ENCODE data around the gene ARPC5L. TPM values are rescaled to one million over a fixed set of nuclear protein-coding genes. Genes with fewer than 3 reads are reported as not detected.
"Not testable (repeated sequence)": the region's sequence is repeated elsewhere in the genome, so short reads cannot be mapped to it uniquely, and the experiment has no call there.

Gene ARPC5L
- total RNA-seq, 1 experiment from 2014 or later: 62.0 TPM

DNA sequence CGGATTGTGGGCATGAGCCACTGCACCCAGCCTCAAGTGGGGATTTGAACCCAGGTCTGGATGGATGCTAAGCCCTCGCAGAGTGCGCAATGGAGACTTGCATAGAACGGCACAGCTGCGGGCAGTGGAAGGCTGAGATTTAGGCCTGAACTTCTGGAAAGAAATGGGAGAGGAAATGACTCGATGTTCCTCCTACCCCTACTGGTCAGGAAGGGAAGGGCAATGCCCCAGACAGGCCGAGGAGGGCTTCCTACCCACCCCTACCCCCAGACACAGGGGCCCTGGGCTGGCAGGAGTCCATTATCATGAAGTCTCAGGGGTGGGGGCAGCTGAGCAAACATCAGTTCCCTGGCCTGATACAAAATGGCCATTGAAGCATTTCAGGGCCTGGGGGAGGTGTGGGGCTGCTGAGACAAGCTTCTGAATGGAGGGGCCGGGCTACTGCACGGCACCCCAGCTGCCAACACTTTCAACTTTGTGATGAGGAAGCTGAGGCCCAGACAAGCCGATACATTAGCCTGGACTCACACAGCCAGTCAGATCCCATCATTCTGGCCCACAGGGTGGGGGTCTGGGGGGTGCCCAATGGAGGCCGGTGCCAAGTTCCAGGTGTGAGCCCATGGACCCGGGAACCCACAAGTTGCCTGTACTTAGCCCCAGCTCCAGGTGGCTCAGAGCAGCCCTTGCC lies 22.2 kb upstream of the ARPC5L start:
- DNase-seq (ENCODE audit: extremely low read depth, low read depth): no peak

DNA sequence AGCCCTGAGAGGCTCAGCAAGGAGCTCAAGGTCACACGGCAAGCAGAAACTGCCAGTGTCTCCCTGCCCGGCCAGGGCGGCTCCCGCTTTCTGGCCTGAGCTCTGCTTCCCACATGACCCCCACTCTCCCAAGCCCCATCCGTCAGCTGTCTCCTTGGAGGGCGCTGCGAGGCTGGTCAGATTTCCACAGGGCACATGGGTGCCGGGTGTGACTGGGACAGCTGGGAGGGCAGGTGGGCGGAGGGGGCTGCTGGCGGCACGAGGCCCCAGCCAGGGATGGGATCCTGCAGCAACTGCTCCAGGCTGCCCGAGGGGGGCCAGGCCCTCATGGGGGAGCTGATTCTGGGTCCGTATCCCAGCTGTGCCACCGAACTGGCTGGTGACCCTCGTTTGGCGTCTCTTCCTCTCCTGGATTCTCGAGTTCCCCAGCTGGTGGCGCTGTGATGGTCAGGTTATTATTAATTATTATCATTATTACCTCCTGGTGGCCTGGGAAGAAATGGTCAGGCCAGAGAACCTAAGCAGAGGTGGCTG lies 21.6 kb upstream of the ARPC5L start:
- DNase-seq (ENCODE audit: extremely low read depth, low read depth): no peak

DNA sequence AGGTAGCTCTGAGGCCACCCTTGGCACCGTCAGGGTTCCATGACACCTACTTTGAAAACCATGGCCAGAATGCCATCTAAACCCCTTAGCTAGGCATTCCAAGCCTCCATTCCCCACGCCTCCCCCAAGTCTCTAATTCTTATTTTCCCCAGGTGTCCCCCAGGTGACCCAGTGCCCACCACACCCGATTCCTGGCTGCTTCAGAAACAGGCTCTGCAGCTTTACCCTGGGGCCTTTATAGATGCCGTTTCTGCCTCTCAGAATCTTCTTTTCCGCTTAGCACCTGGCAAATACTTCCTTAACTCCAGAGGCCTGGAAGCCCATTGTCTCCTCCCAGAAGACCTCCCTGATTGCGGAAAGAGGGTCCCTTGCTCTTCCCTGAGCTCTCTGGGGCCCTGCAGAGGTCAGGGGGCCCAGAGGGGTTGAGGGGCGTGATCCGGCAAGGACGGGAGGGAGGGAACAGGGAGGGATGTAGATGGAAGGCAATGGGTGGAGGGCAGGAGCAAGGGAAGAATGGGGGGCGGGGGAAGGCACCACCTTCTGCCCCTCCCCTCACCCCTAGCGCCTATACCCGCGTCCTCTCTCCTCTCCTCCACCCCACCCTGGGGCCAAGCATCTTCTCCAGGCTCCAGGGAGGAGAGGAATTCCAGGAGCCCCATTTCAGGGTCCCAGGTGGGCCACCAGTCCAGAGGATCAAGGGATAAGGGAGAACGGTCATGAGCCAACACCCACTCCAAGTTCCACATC lies 20.7 kb upstream of the ARPC5L start:
- no peak for DNase-seq (ENCODE audit: extremely low read depth, low read depth)

DNA sequence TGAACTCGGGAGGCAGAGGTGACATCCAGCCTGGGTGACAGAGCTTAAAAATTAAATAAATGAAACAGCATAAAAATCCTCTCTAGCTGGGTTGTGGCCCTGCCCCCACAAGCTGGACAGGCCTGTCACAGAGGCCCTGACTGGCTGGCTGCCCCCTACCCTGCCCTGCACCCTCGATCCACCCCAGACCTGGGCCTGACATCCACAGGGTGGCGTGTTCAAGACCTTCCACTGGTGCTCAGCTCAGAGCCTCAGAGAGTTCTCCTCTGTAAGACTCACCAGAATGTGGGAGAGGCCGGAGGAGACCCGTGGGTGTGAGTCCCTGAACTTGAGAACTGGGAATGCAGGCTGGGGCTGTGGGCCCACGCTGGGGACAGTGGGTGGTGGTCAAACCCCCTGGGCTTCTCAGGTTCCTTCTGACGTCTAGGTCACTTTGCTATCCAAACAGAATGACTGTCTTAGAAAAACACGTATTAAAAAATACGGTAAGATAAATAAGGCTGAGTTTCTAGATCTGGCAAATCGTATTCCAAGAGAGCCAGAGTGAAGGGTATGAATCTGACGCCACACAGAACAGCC lies 18.4 kb upstream of the ARPC5L start:
- no peak for DNase-seq (ENCODE audit: extremely low read depth, low read depth)

DNA sequence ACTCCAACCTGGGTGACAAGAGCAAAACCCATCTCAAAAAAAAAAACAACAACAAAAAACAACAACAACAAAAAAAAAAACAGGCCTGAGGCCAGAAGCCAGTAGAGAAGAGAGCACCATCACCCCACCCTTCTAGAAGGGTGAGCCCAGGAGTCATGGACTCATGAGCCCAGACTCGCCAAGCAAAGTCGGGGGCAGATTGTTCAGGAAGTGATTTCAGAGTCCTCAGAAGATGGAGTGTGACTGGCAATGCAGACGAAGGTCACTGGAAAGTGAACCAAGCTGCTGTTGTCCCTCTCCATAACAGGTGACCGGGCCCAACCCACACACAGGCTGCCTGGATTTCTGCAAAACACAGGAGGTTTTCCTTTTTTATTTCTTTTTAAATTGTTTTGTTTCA lies 17.6 kb upstream of the ARPC5L start:
- DNase-seq (ENCODE audit: extremely low read depth, low read depth): no peak

DNA sequence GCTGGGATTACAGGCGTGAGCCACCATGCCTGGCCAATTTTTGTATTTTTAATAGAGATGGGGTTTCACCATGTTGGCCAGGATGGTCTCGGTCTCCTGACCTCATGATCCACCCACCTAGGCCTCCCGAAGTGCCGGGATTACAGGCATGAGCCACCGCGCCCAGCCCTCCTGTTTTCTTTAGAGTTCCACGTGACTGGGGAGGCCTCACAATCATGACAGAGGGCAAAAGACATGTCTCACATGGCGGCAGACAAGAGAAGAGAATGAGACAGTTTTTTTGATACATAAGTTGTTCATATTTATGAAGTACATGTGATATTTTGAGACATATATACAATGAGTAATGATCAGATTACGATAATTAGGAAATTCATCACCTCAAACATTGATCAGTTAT lies 15.5 kb upstream of the ARPC5L start:
- DNase-seq (ENCODE audit: extremely low read depth, low read depth): not testable (repeated sequence)

DNA sequence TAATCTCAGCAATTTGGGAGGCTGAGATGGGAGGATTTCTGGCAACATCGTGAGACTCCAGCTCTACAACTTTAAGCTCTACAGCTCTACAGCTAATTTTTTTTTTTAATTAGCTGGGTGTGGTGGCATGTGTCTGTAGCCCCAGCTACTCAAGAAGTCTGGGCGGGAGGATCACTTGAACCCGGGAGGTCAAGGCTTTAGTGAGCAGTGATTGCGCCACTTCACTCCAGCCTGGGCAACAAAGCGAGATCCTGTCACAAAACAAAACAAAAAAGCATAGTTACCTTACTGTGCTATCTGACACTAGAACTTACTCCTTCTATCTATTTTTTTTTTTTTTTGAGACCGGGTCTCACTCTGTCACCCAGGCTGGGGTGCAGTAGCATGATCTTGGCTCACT lies 15.0 kb upstream of the ARPC5L start:
- no peak for DNase-seq (ENCODE audit: extremely low read depth, low read depth)

DNA sequence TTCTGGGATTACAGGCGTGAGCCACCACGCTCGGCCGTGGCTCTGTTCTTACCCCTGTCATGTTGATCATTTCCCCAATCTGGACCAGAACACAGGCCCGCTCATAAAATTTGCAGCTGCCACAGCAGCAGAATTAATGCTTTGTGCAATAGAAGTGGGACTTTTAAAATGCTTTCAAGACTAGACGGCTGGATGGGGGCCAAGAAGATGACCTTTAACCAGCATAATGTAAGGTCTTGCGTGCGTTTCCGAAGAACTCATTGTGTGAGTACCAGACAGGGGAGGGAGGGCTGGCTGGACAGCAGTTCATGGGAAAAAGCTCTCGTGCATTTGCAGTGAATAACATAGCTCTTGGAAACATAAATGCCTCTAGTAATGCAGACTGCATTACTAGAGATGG lies 12.1 kb upstream of the ARPC5L start:
- peak; percentile 65 for DNase-seq (ENCODE audit: extremely low read depth, low read depth)

DNA sequence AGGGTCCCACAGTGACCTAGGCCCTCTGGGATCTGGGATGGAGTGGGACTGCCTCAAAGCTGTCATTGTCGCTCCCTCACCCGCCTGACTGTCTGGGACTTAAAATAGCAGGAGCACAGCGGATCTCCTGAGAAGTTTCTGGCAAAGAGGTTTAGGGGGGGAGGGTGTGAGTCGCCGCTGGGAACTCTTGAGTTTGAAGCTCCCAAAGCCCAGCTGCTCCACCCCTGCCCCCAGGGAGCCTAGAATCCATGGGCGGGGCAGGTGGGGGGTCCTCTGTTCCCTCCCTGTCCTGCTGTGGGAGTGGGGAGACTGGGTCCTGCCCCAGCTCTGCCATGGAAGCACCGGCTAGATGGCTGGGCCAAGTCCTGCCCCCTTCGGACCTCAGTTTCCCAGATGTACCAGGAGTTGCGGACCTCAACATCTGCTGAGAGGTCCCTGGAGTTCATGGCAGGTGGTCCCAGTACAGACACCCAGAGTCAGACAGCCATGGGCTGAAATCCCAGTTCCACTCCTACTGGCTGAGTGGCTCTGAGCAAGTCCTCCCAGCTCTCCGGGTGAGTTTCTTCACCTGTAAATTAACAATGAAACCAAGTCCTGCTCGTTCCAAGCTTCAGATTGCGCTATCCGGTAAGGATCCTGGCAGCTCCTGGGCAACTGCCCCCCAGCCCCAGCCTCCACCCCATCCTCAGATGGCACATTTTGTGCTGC lies 9.7 kb upstream of the ARPC5L start:
- DNase-seq (ENCODE audit: extremely low read depth, low read depth): no peak

DNA sequence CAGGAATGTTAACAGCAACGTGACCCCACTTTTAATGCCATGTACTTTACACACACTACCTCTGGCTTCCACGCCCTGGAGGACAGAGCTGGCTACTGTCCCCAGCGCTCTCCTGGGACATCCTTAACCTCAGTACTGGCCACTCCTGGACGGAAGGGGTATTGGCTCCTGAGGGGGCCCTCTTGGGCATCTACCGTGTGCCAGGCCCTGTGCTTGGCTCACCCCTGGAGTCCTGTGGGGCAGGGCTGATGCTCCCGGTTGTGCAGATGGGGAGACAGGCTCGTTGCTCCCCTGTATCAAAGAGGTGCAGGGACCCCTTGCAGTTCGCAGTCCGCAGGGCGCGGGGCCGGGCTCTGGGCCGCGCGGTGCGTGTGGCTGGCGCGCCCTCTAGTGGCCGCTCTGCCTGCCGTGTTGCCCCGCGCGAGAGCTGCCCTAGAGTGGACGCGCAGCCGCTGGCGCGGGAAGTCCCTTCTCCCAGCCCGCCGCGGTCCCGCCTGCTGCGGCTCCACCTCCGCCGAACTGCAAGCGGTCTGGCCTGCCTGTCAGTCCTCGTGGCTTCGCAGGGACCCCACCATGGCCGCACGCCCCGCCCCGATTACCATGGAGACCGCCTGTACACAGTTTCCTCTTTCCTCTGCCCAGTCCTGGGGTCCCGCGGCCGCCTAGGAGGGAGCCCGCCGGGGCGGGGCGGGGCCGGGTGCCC lies 8.9 kb upstream of the ARPC5L start, which contains the start of gene WDR38:
TSS of gene WDR38 (plus strand) at position 632 of the 703 bp plus-strand sequence. CDS start 72 bp downstream, outside the sequence.
- peak; percentile 81 for DNase-seq (ENCODE audit: extremely low read depth, low read depth)

DNA sequence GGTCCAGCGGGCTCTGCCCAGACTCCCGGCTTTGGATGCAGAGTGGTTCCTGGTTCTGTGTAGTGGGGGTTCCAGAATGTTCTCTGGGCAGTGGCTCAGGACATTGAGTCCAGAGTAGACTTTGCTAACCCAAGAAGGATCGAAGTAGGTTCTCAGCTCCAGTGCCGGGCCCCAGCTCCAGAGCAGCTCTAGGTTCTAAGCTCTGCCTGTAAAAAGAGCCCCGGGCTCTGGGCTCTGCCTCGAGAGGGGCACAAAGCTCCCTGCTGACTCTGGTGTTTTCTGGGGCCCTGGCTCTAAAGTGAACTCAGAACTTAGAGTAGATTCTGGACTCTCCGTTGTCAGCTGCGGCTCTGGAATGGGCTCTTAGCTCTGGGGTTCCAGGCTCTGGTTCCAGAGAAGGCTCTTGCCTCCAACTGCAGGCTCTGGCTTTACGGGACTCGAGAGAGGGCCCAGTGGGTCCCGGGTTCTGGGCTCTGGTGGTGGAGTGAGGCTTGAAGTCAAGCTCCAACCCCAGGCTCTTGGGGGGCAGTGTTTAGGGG lies 8.3 kb upstream of the ARPC5L start:
- DNase-seq (ENCODE audit: extremely low read depth, low read depth): no peak

DNA sequence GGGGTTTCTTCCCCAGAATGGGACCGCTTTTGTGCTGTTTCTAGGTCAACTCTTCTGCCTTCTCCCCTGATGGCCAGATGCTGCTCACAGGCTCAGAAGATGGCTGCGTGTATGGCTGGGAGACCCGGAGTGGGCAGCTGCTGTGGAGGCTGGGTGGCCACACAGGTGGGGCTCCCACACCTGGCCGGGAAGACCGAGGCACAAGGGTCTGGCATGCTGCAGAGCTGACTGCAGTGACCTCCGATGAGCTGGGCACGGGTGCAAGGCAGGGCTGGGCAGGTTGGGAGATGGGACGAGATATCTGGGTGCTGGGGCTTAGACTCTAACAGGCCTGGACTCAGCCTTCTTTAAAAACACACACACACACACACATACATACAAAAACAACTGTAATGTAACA lies 7.8 kb upstream of the ARPC5L start:
- no peak for DNase-seq (ENCODE audit: extremely low read depth, low read depth)

DNA sequence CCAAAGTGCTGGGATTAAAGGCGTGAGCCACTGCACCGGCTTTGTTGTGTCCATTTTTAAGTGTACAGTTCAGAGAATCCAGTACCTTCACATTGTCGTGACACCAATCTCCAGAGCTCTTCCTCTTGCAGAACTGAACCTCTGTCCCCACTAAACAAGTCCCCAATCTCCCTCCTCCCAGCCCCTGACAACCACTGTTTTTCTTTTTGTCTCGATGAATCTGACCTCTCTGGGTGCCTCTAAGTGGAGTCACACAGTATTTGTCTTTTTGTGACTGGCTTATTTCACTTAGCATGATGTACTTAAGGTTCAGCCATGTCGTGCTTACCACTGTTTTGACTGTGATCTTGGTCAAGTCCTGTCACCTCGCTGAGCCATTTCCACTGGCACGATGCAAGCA lies 7.1 kb upstream of the ARPC5L start:
- no peak for DNase-seq (ENCODE audit: extremely low read depth, low read depth)

DNA sequence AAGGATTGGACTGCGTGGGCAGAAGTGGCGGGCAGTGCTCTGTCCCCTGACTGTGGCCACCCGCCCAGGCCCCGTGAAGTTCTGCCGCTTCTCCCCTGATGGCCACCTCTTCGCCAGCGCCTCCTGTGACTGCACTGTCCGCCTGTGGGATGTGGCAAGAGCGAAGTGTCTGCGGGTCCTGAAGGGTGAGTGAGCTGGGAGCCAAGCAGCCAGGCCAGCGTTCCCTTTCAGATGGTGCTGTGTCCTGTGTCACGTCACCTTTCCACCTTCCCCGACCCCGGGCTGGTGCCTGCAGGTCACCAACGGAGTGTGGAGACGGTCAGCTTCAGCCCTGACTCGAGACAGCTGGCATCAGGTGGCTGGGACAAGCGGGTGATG lies 6.4 kb upstream of the ARPC5L start:
- no peak for DNase-seq (ENCODE audit: extremely low read depth, low read depth)

DNA sequence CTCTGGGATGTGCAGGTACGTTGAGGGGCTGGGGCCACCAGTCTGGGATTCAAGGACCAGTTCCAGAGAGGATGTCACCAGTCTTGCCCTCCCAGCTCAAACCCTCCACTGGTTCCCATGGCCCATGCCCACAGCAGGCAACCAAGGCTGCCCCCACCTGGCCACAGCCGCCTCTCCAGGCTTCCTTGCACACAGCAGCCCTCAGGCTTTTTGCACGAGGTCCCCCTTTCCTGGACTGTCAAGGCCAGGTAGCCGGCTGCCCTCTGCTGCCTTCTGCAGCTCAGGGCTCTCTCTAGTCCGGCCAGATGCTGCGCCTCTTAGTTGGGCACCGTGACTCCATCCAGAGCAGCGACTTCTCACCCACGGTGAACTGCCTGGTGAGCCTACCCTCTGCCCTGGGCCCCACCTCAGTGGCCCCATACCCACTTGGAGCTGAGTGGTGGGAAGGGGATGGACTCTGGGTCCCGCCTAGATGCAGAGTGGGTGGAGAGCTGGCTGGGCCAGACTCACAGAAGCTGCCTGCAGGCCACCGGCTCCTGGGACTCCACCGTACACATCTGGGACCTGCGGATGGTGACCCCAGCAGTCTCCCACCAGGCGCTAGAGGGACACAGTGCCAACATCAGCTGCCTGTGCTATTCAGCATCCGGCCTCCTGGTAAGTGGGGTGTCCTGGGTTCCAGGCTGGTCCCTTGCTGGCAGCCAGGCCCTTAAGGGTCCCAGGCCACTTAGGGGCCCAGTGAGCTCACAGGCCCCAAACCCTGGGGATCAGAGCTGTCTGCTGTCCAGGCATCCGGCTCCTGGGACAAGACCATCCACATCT lies 5.8 kb upstream of the ARPC5L start:
- peak; percentile 55 for DNase-seq (ENCODE audit: extremely low read depth, low read depth)

DNA sequence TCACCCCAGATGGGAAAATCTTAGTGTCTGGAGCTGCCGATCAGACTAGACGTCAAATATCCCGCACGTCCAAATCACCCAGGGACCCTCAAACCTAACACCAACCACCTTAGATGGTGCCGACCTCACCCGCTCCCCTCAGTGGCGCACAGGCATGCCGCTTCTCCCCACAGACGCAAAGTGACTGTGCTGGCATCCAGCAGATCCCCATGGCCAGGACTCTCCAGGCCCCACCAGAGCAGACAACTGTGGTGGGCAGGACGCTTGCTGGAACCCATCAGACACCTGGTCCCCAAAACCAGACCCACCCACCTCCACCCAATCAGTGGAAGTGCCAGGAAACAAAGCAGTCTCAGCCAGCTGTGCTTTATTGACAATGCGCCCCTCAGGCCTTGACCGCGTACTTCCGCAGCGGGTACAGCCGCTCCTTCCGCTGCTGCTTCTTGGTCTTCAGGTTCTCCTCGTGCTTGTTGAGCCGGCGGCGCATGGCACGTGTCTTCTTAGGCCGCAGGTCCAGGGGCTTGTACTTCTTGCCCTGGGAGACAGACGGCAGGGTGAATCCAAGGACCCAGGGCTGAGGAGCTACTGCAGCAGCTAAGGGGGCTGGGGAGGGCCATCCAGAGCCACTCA lies 4.3 kb upstream of the ARPC5L start:
- DNase-seq (ENCODE audit: extremely low read depth, low read depth): no peak

DNA sequence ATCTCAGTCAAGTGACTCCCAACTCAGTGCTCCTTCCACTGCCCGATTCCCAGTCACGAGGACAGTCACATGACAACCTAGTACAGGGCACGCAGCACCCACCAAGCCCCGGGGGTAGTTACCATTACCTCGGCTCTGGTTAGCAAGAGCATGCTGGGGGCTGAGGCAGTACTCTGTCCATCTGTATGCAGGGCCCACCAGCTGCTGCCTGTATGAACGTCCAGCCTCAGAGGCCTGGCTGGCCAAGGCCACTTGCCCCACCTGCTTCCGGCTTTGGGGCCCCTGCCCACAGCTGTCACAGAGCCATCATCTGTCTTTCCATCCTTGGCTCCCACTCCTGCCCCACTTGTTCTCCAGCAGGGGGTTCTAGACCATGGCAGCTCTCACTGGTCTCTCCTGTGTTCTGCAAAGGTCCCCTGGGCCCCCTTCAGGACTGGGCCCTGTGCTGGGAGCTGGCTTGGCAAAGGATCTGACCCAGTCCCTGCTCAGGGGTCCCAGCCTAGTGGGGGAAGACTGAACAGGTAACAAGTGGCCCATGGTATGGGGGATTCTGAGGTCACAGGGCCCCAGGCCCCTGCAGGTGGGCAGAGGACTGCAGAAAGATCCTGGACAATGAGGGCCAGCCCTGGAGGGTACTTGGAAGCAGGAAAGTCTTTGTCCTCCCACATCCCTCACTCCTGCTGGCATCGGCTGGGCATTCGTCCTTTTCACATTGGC lies 3.4 kb upstream of the ARPC5L start:
- DNase-seq (ENCODE audit: extremely low read depth, low read depth): no peak

All from NCI-H460 (cell line).